Measurements from ENCODE around the gene LAG3.
A peak's percentile ranks its signal among the peaks of the same experiment; 100 is the strongest.

LAG3 gene

GRCh38 chr12:6817662-6818157 is 45.4 kb downstream of the LAG3 start:
- peaks cover 6% of the 10 kb centered on the region for H3K27me3 ChIP-seq (ENCODE audit: control insufficient read depth, insufficient read depth, low read length)
- H3K4me1 ChIP-seq (ENCODE audit: control insufficient read depth, insufficient read depth, low read length) = peaks cover 3% of the 10 kb centered on the region
- no peak overlapping the region for H3K4me3 ChIP-seq (ENCODE audit: low read length)
- H3K9ac ChIP-seq (ENCODE audit: low read length) = no peak overlapping the region
- H3K36me3 ChIP-seq (ENCODE audit: control insufficient read depth, insufficient read depth, low read length) = no peaks in the 10 kb centered on the region
- no peak overlapping the region for H3K27ac ChIP-seq (ENCODE audit: low read depth, low read length)

- Histone ChIP-seq H3K4me1 (ENCODE audit: control insufficient read depth, insufficient read depth, low read length) (peaks cover 3% of the 10 kb centered on the region), H3K36me3 (ENCODE audit: control insufficient read depth, insufficient read depth, low read length) (no peaks in the 10 kb centered on the region), H3K9ac (ENCODE audit: low read length) (no peak overlapping the region), H3K4me3 (ENCODE audit: low read length) (no peak overlapping the region), H3K27ac (ENCODE audit: low read depth, low read length) (no peak overlapping the region), H3K27me3 (ENCODE audit: control insufficient read depth, insufficient read depth, low read length) (peaks cover 6% of the 10 kb centered on the region)
Measured at GRCh38 chr12:6818222-6818621, 45.9 kb downstream of the LAG3 start.

GRCh38 chr12:6818645-6819044 is 46.3 kb downstream of the LAG3 start:
- no peak overlapping the region for H3K9ac ChIP-seq (ENCODE audit: low read length)
- H3K4me3 ChIP-seq (ENCODE audit: low read length) = no peak overlapping the region

GRCh38 chr12:6819106-6820030 is 47.0 kb downstream of the LAG3 start:
- Histone ChIP-seq H3K27me3 (ENCODE audit: control insufficient read depth, insufficient read depth, low read length) (peaks cover 6% of the 10 kb centered on the region), H3K9ac (ENCODE audit: low read length) (no peak overlapping the region)

More at GRCh38 chr12:6818645-6819044, 46.3 kb downstream of the LAG3 start:
- Histone ChIP-seq H3K4me1 (ENCODE audit: control insufficient read depth, insufficient read depth, low read length) (peaks cover 3% of the 10 kb centered on the region), H3K36me3 (ENCODE audit: control insufficient read depth, insufficient read depth, low read length) (no peaks in the 10 kb centered on the region), H3K27me3 (ENCODE audit: control insufficient read depth, insufficient read depth, low read length) (peaks cover 6% of the 10 kb centered on the region), H3K27ac (ENCODE audit: low read depth, low read length) (no peak overlapping the region)

GRCh38 chr12:6820166-6820565 is 47.8 kb downstream of the LAG3 start:
- Histone ChIP-seq H3K4me3 (ENCODE audit: low read length) (no peak overlapping the region), H3K36me3 (ENCODE audit: control insufficient read depth, insufficient read depth, low read length) (no peaks in the 10 kb centered on the region), H3K9ac (ENCODE audit: low read length) (no peak overlapping the region), H3K4me1 (ENCODE audit: control insufficient read depth, insufficient read depth, low read length) (peaks cover 7% of the 10 kb centered on the region), H3K27ac (ENCODE audit: low read depth, low read length) (no peak overlapping the region), H3K27me3 (ENCODE audit: control insufficient read depth, insufficient read depth, low read length) (peaks cover 9% of the 10 kb centered on the region)

More at GRCh38 chr12:6819106-6820030, 47.0 kb downstream of the LAG3 start:
- Histone ChIP-seq H3K4me3 (ENCODE audit: low read length) (no peak overlapping the region), H3K4me1 (ENCODE audit: control insufficient read depth, insufficient read depth, low read length) (peaks cover 3% of the 10 kb centered on the region), H3K36me3 (ENCODE audit: control insufficient read depth, insufficient read depth, low read length) (no peaks in the 10 kb centered on the region), H3K27ac (ENCODE audit: low read depth, low read length) (no peak overlapping the region)

- peak within 1 kb of the TSS; percentile 69 for H3K4me3 ChIP-seq (ENCODE audit: low read length)
- H3K27me3 ChIP-seq (ENCODE audit: control insufficient read depth, insufficient read depth, low read length) = peaks cover 9% of the 10 kb centered on the region
- H3K4me1 ChIP-seq (ENCODE audit: control insufficient read depth, insufficient read depth, low read length) = peaks cover 11% of the 10 kb centered on the region
- no peaks in the 10 kb centered on the region for H3K36me3 ChIP-seq (ENCODE audit: control insufficient read depth, insufficient read depth, low read length)
- H3K9ac ChIP-seq (ENCODE audit: low read length) = peak within 1 kb of the TSS; percentile 49
- H3K27ac ChIP-seq (ENCODE audit: low read depth, low read length) = peak within 1 kb of the TSS; percentile 49
Measured at GRCh38 chr12:6821591-6822425, 49.5 kb downstream of the LAG3 start, which contains the start of gene GPR162. Gene GPR162, plus strand, starts transcription at chr12:6821821. Its CDS starts 2,078 bp downstream, at chr12:6823899.

- H3K27me3 ChIP-seq (ENCODE audit: control insufficient read depth, insufficient read depth, low read length) = peaks cover 9% of the 10 kb centered on the region
- H3K4me3 ChIP-seq (ENCODE audit: low read length) = peak overlapping the region; percentile 69
- peaks cover 18% of the 10 kb centered on the region for H3K4me1 ChIP-seq (ENCODE audit: control insufficient read depth, insufficient read depth, low read length)
- no peak overlapping the region for H3K27ac ChIP-seq (ENCODE audit: low read depth, low read length)
- H3K36me3 ChIP-seq (ENCODE audit: control insufficient read depth, insufficient read depth, low read length) = no peaks in the 10 kb centered on the region
- H3K9ac ChIP-seq (ENCODE audit: low read length) = no peak overlapping the region
Measured at GRCh38 chr12:6822426-6823135, 50.3 kb downstream of the LAG3 start.

- Histone ChIP-seq H3K9ac (ENCODE audit: low read length) (no peak overlapping the region), H3K36me3 (ENCODE audit: control insufficient read depth, insufficient read depth, low read length) (no peaks in the 10 kb centered on the region), H3K27me3 (ENCODE audit: control insufficient read depth, insufficient read depth, low read length) (peaks cover 9% of the 10 kb centered on the region), H3K27ac (ENCODE audit: low read depth, low read length) (no peak overlapping the region), H3K4me1 (ENCODE audit: control insufficient read depth, insufficient read depth, low read length) (peaks cover 18% of the 10 kb centered on the region), H3K4me3 (ENCODE audit: low read length) (no peak overlapping the region)
Measured at GRCh38 chr12:6823182-6824084, 51.1 kb downstream of the LAG3 start.

- no peaks in the 10 kb centered on the region for H3K36me3 ChIP-seq (ENCODE audit: control insufficient read depth, insufficient read depth, low read length)
- no peak overlapping the region for H3K27ac ChIP-seq (ENCODE audit: low read depth, low read length)
- H3K27me3 ChIP-seq (ENCODE audit: control insufficient read depth, insufficient read depth, low read length) = peaks cover 9% of the 10 kb centered on the region
- H3K4me3 ChIP-seq (ENCODE audit: low read length) = no peak overlapping the region
- no peak overlapping the region for H3K9ac ChIP-seq (ENCODE audit: low read length)
- peaks cover 18% of the 10 kb centered on the region for H3K4me1 ChIP-seq (ENCODE audit: control insufficient read depth, insufficient read depth, low read length)
Measured at GRCh38 chr12:6824085-6824775, 51.9 kb downstream of the LAG3 start.

GRCh38 chr12:6824901-6825381 is 52.6 kb downstream of the LAG3 start:
- Histone ChIP-seq H3K4me3 (ENCODE audit: low read length) (no peak overlapping the region), H3K4me1 (ENCODE audit: control insufficient read depth, insufficient read depth, low read length) (peaks cover 18% of the 10 kb centered on the region), H3K9ac (ENCODE audit: low read length) (no peak overlapping the region), H3K27ac (ENCODE audit: low read depth, low read length) (no peak overlapping the region), H3K36me3 (ENCODE audit: control insufficient read depth, insufficient read depth, low read length) (no peaks in the 10 kb centered on the region), H3K27me3 (ENCODE audit: control insufficient read depth, insufficient read depth, low read length) (peaks cover 9% of the 10 kb centered on the region)
